Fibroblast of pulmonary artery (primary cell): Measurements from ENCODE around the gene KDR.
A peak's percentile ranks its signal among the peaks of the same experiment; 100 is the strongest.

Experiments
- DNase-seq: peaks from one replicate; pipeline ENCODE4 v3.0.0-alpha.2; 2010; ENCODE audit warnings: low read depth
- H3K4me3 ChIP-seq: replicated peaks from 2 replicates; pipeline ENCODE4 v1.5.1; 2011; ENCODE audit warnings: low read depth, mild to moderate bottlenecking, control low read depth, low read length, moderate library complexity
- TF ChIP-seq, protein P1 (sequence below): IDR thresholded peaks from 2 replicates; pipeline ENCODE4 v1.5.1; 2011; ENCODE audit warnings: mild to moderate bottlenecking, control low read depth, low read length, inconsistent platforms; ENCODE audit errors: missing control alignments

Gene KDR

DNA sequence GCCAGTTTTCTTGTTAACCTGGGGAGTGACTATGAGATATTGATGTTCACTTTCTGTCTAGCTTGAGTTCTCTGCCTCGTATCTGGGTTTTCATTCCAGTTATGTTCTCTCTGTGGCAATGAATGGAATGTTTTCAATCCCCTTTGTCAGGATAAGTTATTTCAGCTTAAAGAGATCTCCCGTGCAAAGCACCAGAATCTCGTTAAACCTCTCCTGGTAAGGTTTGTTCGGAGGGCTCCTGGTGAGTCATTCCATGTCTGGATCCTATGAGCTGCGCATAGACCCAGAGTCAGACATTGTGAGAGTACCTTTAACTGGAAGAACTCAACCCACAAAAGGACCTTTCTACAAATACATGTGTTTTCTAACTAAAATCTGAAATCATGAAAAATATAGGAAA lies 51.0 kb downstream of the KDR start:
- TF ChIP-seq, protein P1, sequence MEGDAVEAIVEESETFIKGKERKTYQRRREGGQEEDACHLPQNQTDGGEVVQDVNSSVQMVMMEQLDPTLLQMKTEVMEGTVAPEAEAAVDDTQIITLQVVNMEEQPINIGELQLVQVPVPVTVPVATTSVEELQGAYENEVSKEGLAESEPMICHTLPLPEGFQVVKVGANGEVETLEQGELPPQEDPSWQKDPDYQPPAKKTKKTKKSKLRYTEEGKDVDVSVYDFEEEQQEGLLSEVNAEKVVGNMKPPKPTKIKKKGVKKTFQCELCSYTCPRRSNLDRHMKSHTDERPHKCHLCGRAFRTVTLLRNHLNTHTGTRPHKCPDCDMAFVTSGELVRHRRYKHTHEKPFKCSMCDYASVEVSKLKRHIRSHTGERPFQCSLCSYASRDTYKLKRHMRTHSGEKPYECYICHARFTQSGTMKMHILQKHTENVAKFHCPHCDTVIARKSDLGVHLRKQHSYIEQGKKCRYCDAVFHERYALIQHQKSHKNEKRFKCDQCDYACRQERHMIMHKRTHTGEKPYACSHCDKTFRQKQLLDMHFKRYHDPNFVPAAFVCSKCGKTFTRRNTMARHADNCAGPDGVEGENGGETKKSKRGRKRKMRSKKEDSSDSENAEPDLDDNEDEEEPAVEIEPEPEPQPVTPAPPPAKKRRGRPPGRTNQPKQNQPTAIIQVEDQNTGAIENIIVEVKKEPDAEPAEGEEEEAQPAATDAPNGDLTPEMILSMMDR: no peak
- DNase-seq: peak; percentile 76

DNA sequence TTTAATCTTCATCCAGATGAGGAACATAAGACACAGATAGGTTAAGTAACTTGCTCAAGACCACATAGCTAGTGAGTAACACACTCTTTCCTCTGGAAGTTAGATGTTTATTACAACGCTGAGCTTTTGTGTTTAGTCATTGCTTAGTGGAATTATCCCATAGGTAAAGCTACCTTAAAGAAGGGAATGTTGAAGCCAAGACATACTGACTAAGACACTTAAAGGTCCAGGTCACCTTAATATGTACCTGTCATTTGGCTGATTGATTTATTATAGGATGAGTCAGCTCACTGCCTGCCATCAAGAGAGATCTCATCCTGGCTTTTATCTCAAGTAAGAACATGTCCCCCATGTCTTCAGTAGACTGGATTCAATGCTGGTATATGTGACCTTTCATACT lies 53.4 kb downstream of the KDR start:
- H3K4me3 ChIP-seq: no peak overlapping the region
- TF ChIP-seq, protein P1: no peak
- DNase-seq: no peak

More for the DNA sequence above, 51.0 kb downstream of the KDR start:
- no peak overlapping the region for H3K4me3 ChIP-seq

DNA sequence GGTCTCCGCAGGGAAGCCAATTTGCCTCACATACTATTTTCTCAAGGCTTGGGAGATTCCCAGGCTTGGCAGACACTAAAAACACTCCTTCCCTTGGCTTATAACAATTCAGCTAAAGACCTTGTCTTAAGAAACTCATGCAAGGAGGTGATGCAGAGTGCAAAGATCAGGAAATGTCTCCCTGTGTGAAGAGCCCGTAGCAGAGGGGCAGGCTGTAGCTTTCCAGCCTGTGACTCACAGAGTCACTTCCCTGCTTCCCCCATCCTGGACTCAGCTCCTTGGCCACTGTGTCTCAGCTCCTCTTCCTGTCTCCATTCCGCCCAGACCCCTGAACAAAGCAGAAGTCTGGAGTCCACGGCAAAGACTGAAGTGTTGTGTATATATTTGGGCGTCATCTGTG lies 56.1 kb downstream of the KDR start:
- no peak overlapping the region for H3K4me3 ChIP-seq
- TF ChIP-seq, protein P1: no peak
- peak; percentile 86 for DNase-seq

DNA sequence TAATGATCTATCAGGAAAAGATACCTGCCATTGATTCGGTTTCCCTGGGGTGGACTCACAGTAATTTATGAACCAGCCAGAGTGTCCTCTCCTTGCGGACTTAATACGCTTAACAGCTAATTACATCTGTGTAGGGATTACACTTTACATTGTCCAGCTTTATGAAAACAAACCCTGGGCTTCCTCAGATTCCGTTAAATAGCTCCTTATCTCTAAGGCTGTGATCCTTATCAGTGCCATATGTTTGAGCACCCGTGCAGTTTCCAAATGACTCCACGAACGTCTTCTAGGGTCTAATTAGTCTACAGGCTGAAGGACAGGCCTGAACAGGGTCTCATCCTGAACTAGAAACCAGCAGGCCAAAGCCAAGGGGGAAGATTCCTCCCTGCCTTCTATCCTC lies 56.9 kb downstream of the KDR start:
- no peak for DNase-seq
- TF ChIP-seq, protein P1: no peak
- no peak overlapping the region for H3K4me3 ChIP-seq

DNA sequence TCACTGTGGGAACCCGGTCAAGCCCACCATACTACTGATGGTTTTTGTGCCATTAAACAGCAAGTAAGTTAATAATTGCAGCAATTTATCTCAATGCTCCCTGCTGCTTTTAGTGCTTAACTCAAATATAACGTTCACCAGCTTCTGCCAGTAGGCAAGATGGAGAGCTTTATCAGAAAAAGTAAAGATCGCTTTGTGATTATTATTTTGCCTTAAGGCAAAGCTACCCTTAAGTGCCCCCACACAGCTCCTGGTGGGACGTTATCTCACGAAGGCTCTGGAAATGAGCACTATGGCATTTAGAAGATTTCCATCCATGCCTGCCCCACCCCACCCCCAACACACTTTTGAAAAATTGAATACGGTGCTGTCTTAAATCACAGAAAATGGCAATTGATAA lies 59.4 kb downstream of the KDR start:
- DNase-seq: no peak
- TF ChIP-seq, protein P1: no peak

DNA sequence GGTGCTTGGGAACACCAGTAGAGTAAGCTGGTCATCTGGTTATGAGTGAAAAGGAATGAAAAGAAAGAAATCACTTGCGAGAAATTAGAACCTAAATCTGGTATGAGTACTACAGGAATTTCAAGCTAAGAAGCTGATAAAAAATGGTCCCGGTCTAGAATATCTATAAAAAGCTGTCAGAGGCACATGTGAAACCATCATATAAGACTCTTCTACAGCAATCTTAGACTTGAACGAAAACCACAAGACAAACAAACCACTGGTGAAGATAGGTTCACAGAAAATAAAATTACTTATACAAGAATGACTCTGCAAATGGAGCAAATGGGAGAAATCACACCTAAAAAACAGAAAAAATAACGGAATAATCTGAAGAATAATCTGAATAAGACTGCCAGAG lies 69.9 kb downstream of the KDR start:
- TF ChIP-seq, protein P1: no peak
- no peak overlapping the region for H3K4me3 ChIP-seq
- DNase-seq: no peak

More for the DNA sequence above, 59.4 kb downstream of the KDR start:
- no peak overlapping the region for H3K4me3 ChIP-seq

DNA sequence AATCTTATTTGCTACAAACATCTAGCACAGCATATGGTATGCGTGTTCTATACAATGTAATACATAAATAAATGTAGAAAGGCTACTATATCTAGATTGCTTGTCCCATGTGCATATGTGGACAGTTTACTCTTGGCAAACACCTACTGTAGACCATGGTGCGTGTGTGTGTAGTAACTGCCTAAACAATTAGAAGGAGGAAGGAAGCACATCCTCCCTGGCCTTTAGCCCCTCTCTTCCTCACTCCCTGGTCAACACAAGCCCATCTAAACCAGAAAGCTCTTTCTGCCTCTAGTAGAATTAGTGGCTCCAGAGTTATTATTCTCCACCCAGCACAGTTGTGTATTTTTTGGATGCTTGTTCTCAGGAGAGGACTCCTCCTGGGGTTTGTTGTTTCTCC lies 73.9 kb downstream of the KDR start:
- no peak for DNase-seq
- H3K4me3 ChIP-seq: no peak overlapping the region
- TF ChIP-seq, protein P1: no peak
